HepG2 (cell line): ENCODE results near the gene CTNNBL1. TPM values are rescaled to one million over a fixed set of nuclear protein-coding genes. Genes with fewer than 3 reads are reported as not detected.
A peak's percentile ranks its signal among the peaks of the same experiment; 100 is the strongest.

Source experiments
- ATAC-seq: fragments of 200-7000 bp; cut with Tn5 transposase; 3 replicates; pipeline ENCODE4 v1.9.1; 2020; ENCODE audit warnings: mild to moderate bottlenecking, moderate library complexity
- BruUV-seq: library from RNA; stranded (reverse); fragments of 400-500 nt; replicated peaks from 2 replicates; lab custom pipeline; 2021; lab: Mats Ljungman, UMichigan
- CTCF ChIA-PET: fragments of 300-600 bp; formaldehyde crosslinking; extraction: SDS; loops from one replicate; lab custom pipeline; 2021; ENCODE audit warnings: low total read pairs, inconsistent platforms, low intra/inter-chr PET ratio; lab: Yijun Ruan, JAX
- POLR2A ChIA-PET: fragments of 350-600 bp; sonication (Branson Sonifier 250); formaldehyde crosslinking; loops from one replicate; lab custom pipeline; 2020; ENCODE audit warnings: antibody characterized with exemption, inconsistent platforms; lab: Yijun Ruan, JAX
- DNase-seq: peaks from one replicate; pipeline ENCODE4 v3.0.0-alpha.2; 2015; ENCODE audit warnings: low spot score
- FAIRE-seq: peaks from 3 replicates; lab custom pipeline; 2011; peaks lifted over from hg19 to GRCh38; lab: Jason Lieb, UNC
- H2AFZ ChIP-seq: one replicate; pipeline ENCODE4 v1.6.1; 2011; ENCODE audit warnings: low read length, inconsistent platforms
- H3K27ac ChIP-seq: fragments of 300-600 bp; 3 replicates; pipeline ENCODE4 v1.8.0; 2011; ENCODE audit warnings: mixed run types, mild to moderate bottlenecking, mixed read lengths, low read length, inconsistent platforms; ENCODE audit not compliant: insufficient read depth; ENCODE audit errors: extremely low read length
- H3K27me3 ChIP-seq, 2 experiments: fragments of 200-600 bp in 1 of 2; 2 replicates in 1 of 2; 3 replicates in 1 of 2; pipeline versions ENCODE4 v1.6.0 to v1.8.0; 2011; ENCODE audit warnings: low read length in 2 of 2, mild to moderate bottlenecking in 2 of 2, moderate library complexity in 2 of 2, inconsistent platforms in 1 of 2; ENCODE audit not compliant: insufficient read depth in 2 of 2, control insufficient read depth in 1 of 2
- H3K36me3 ChIP-seq, 2 experiments: fragments of 200-600 bp in 1 of 2; replicated peaks in 1 of 2; 2 replicates in 1 of 2; 3 replicates in 1 of 2; pipeline versions ENCODE4 v1.5.1 to v1.8.0; 2011; ENCODE audit warnings: low read length in 2 of 2, inconsistent platforms in 1 of 2; ENCODE audit not compliant: insufficient read depth in 2 of 2, control insufficient read depth in 1 of 2
- H3K4me1 ChIP-seq: 2 replicates; pipeline ENCODE4 v1.5.1; 2012; ENCODE audit warnings: low read length, inconsistent platforms; ENCODE audit not compliant: insufficient read depth
- H3K4me2 ChIP-seq: 2 replicates; pipeline ENCODE4 v1.6.0; 2011; ENCODE audit warnings: low read depth, low read length, inconsistent platforms
- H3K4me3 ChIP-seq, 3 experiments: fragments of 200-600 bp in 1 of 3; sonication (generic), shearing (Covaris generic) in 1 of 3; replicated peaks in 1 of 3; 2 replicates each; pipeline ENCODE4 v1.5.1; 2011 to 2016; ENCODE audit warnings: low read length in 3 of 3, inconsistent platforms in 2 of 3, low read depth in 2 of 3, mild to moderate bottlenecking in 2 of 3, control low read depth in 1 of 3, mixed read lengths in 1 of 3; ENCODE audit not compliant: insufficient read depth in 1 of 3
- H3K79me2 ChIP-seq: one replicate; pipeline ENCODE4 v1.6.1; 2011; ENCODE audit warnings: low read length, inconsistent platforms; ENCODE audit not compliant: insufficient read depth
- H3K9ac ChIP-seq: 2 replicates; pipeline ENCODE4 v1.6.0; 2011; ENCODE audit warnings: mild to moderate bottlenecking, low read depth, low read length, inconsistent platforms; ENCODE audit not compliant: insufficient read depth
- H3K9me3 ChIP-seq: 2 replicates; pipeline ENCODE4 v1.5.1; 2012; ENCODE audit warnings: mild to moderate bottlenecking, low read length
- H4K20me1 ChIP-seq: 2 replicates; pipeline ENCODE4 v1.6.0; 2011; ENCODE audit warnings: inconsistent platforms, mild to moderate bottlenecking, low read length, moderate library complexity; ENCODE audit not compliant: insufficient read depth
- ATF1 ChIP-seq: IDR thresholded peaks from 2 replicates; pipeline ENCODE4 v1.6.1; 2016; ENCODE audit warnings: mild to moderate bottlenecking, control low read depth
- BRD4 ChIP-seq: sonication (generic); formaldehyde crosslinking; IDR thresholded peaks from 2 replicates; pipeline ENCODE4 v1.4.0; 2020; ENCODE audit warnings: missing genetic modification reagents
- ZNF615 ChIP-seq: sonication (generic); formaldehyde crosslinking; IDR thresholded peaks from 2 replicates; pipeline ENCODE4 v1.5.0; 2020; ENCODE audit warnings: mild to moderate bottlenecking, missing genetic modification reagents, borderline replicate concordance
- WGBS: methylation state at CpG from one replicate; pipeline ENCODE4 v1.1.6; 2017; ENCODE audit warnings: low lambda C conversion rate; 5-methylcytosine and 5-hydroxymethylcytosine counted together
- in situ Hi-C: cut with HindIII; loops from 2 replicates; pipeline ENCODE4 v1.10.0; 2017; ENCODE audit warnings: low pct_unique_long_range_greater_than_20kb; ENCODE audit not compliant: extremely low pct_ligation_motif_present
- intact Hi-C: fragments of 100-400 bp; cut with micrococcal nuclease; formaldehyde crosslinking; loops from one replicate; pipeline ENCODE4 v1.10.0; 2022; ENCODE audit not compliant: unreplicated experiment
- polyA plus RNA-seq, 8 experiments: library from polyadenylated mRNA; depleted of rRNA in 3 of 8; stranded (reverse) in 7 of 8; unstranded in 1 of 8; fragments of >200 nt; fragmentation: Illumina TruSeq in 4 of 8; extraction: Trizol in 4 of 8; gene quantifications; 2 replicates each; pipeline versions ENCODE4 v1.2.1 to v1.2.3, GENCODE V29; 2011 to 2016; ENCODE audit warnings: low read depth in 4 of 8, missing spikeins in 1 of 8, mixed read lengths in 1 of 8; ENCODE audit not compliant: insufficient read depth in 1 of 8
- total RNA-seq, 5 experiments: library from RNA; depleted of rRNA; stranded (reverse); fragments of >200 nt; fragmentation: Illumina TruSeq; extraction: Trizol; gene quantifications; 2 replicates each; pipeline ENCODE4 v1.2.3, GENCODE V29; 2016; ENCODE audit warnings: low read depth in 1 of 5
- TF ChIP-seq, protein P1 (sequence below): sonication (generic); formaldehyde crosslinking; IDR thresholded peaks from 2 replicates; pipeline ENCODE4 v1.4.0; 2020; ENCODE audit warnings: missing genetic modification reagents, low read depth, mild to moderate bottlenecking, borderline replicate concordance
- TF ChIP-seq, protein P2 (sequence below): sonication (generic); formaldehyde crosslinking; IDR thresholded peaks from 2 replicates; pipeline ENCODE4 v1.9.0; 2021; ENCODE audit warnings: missing genetic modification reagents, mild to moderate bottlenecking, borderline replicate concordance
- TF ChIP-seq, protein P3 (sequence below): sonication (generic); formaldehyde crosslinking; IDR thresholded peaks from 2 replicates; pipeline ENCODE4 v1.4.0; 2020; ENCODE audit warnings: mild to moderate bottlenecking, missing genetic modification reagents
- TF ChIP-seq, protein P4 (sequence below): sonication (generic); formaldehyde crosslinking; conservative IDR thresholded peaks from 2 replicates; pipeline ENCODE4 v1.8.1; 2023; ENCODE audit warnings: missing genetic modification reagents
- TF ChIP-seq, protein P5 (sequence below): sonication (generic); formaldehyde crosslinking; IDR thresholded peaks from 2 replicates; pipeline ENCODE4 v1.9.0; 2021; ENCODE audit warnings: mild to moderate bottlenecking, missing genetic modification reagents

CTNNBL1 gene
- total and polyA plus RNA-seq, 2 of the 13 experiments (the other 11 are each of a cell fraction or from before 2014, with no cell fraction given) = 49.3 to 94.6 TPM

DNA sequence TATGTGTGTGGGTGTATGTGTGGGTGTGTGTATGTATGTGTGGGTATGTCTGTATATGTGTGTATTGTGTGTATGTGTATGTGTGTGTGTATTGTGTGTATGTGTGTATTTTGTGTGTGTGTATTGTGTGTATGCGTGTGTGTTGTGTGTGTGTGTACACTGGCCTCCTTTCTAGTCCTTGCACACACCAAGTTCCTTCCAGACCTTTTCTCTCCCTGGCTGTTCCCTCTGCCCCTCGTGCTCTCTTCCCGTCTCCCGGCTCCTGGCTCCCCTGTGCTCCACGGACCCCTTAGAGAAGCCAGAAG lies 220.5 kb downstream of the CTNNBL1 start:
- ChIA-PET CTCF (no interaction called here), POLR2A (interaction anchor here (1.2 to 1.4 kb wide), 2 partner anchors 36 to 73 kb away, joined by 3 to 5 read pairs; no protein-coding TSS in a partner anchor)
- Histone ChIP-seq H3K4me1 (peaks cover 30% of the 10 kb centered on the region), H3K36me3 (no peaks in the 10 kb centered on the region), H4K20me1 (no peaks in the 10 kb centered on the region), H3K79me2 (no peaks in the 10 kb centered on the region), H3K9ac (no peak overlapping the region), H2AFZ (no peak overlapping the region), H3K27ac (no peak overlapping the region), H3K9me3 (no peaks in the 10 kb centered on the region), H3K4me2 (peak overlapping the region; percentile 92), H3K4me3 (peak overlapping the region in 2 of 3 experiments; percentile 49 to 72; a peak in 4 of 6 replicates), H3K27me3 (peaks cover 20 to 88% of the 10 kb centered on the region in 2 experiments)
- BruUV-seq = no TSS peak
- WGBS = 28% methylated on average over 5 of the region's 5 CpGs
- FAIRE-seq (no peak), ATAC-seq (no peak), DNase-seq (no peak)
- intact Hi-C loops (no loop called here), in situ Hi-C loops (no loop called here)
- TF ChIP-seq BRD4 (no peak), ATF1 (CRISPR knock-in tag) (no peak), ZNF615 (no peak)
- TF ChIP-seq, protein P1, sequence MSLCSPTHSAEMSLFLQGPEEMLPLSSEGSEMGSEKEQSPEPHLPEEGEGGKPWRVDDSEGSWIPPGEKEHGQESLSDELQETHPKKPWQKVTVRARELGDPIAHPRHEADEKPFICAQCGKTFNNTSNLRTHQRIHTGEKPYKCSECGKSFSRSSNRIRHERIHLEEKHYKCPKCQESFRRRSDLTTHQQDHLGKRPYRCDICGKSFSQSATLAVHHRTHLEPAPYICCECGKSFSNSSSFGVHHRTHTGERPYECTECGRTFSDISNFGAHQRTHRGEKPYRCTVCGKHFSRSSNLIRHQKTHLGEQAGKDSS (CRISPR knock-in tag) = peak; percentile 14; the same call in 1 of the 2 replicates
- TF ChIP-seq, protein P2, sequence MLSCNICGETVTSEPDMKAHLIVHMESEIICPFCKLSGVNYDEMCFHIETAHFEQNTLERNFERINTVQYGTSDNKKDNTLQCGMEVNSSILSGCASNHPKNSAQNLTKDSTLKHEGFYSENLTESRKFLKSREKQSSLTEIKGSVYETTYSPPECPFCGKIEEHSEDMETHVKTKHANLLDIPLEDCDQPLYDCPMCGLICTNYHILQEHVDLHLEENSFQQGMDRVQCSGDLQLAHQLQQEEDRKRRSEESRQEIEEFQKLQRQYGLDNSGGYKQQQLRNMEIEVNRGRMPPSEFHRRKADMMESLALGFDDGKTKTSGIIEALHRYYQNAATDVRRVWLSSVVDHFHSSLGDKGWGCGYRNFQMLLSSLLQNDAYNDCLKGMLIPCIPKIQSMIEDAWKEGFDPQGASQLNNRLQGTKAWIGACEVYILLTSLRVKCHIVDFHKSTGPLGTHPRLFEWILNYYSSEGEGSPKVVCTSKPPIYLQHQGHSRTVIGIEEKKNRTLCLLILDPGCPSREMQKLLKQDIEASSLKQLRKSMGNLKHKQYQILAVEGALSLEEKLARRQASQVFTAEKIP (CRISPR knock-in tag) = no peak
- TF ChIP-seq, protein P3, sequence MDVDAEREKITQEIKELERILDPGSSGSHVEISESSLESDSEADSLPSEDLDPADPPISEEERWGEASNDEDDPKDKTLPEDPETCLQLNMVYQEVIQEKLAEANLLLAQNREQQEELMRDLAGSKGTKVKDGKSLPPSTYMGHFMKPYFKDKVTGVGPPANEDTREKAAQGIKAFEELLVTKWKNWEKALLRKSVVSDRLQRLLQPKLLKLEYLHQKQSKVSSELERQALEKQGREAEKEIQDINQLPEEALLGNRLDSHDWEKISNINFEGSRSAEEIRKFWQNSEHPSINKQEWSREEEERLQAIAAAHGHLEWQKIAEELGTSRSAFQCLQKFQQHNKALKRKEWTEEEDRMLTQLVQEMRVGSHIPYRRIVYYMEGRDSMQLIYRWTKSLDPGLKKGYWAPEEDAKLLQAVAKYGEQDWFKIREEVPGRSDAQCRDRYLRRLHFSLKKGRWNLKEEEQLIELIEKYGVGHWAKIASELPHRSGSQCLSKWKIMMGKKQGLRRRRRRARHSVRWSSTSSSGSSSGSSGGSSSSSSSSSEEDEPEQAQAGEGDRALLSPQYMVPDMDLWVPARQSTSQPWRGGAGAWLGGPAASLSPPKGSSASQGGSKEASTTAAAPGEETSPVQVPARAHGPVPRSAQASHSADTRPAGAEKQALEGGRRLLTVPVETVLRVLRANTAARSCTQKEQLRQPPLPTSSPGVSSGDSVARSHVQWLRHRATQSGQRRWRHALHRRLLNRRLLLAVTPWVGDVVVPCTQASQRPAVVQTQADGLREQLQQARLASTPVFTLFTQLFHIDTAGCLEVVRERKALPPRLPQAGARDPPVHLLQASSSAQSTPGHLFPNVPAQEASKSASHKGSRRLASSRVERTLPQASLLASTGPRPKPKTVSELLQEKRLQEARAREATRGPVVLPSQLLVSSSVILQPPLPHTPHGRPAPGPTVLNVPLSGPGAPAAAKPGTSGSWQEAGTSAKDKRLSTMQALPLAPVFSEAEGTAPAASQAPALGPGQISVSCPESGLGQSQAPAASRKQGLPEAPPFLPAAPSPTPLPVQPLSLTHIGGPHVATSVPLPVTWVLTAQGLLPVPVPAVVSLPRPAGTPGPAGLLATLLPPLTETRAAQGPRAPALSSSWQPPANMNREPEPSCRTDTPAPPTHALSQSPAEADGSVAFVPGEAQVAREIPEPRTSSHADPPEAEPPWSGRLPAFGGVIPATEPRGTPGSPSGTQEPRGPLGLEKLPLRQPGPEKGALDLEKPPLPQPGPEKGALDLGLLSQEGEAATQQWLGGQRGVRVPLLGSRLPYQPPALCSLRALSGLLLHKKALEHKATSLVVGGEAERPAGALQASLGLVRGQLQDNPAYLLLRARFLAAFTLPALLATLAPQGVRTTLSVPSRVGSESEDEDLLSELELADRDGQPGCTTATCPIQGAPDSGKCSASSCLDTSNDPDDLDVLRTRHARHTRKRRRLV = 0 out of 2 replicates have a peak, but pooled peaks have one; percentile 22
- TF ChIP-seq, protein P4, sequence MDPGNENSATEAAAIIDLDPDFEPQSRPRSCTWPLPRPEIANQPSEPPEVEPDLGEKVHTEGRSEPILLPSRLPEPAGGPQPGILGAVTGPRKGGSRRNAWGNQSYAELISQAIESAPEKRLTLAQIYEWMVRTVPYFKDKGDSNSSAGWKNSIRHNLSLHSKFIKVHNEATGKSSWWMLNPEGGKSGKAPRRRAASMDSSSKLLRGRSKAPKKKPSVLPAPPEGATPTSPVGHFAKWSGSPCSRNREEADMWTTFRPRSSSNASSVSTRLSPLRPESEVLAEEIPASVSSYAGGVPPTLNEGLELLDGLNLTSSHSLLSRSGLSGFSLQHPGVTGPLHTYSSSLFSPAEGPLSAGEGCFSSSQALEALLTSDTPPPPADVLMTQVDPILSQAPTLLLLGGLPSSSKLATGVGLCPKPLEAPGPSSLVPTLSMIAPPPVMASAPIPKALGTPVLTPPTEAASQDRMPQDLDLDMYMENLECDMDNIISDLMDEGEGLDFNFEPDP (CRISPR knock-in tag) = 0 out of 2 replicates have a peak, but pooled peaks have one; percentile 10
- TF ChIP-seq, protein P5, sequence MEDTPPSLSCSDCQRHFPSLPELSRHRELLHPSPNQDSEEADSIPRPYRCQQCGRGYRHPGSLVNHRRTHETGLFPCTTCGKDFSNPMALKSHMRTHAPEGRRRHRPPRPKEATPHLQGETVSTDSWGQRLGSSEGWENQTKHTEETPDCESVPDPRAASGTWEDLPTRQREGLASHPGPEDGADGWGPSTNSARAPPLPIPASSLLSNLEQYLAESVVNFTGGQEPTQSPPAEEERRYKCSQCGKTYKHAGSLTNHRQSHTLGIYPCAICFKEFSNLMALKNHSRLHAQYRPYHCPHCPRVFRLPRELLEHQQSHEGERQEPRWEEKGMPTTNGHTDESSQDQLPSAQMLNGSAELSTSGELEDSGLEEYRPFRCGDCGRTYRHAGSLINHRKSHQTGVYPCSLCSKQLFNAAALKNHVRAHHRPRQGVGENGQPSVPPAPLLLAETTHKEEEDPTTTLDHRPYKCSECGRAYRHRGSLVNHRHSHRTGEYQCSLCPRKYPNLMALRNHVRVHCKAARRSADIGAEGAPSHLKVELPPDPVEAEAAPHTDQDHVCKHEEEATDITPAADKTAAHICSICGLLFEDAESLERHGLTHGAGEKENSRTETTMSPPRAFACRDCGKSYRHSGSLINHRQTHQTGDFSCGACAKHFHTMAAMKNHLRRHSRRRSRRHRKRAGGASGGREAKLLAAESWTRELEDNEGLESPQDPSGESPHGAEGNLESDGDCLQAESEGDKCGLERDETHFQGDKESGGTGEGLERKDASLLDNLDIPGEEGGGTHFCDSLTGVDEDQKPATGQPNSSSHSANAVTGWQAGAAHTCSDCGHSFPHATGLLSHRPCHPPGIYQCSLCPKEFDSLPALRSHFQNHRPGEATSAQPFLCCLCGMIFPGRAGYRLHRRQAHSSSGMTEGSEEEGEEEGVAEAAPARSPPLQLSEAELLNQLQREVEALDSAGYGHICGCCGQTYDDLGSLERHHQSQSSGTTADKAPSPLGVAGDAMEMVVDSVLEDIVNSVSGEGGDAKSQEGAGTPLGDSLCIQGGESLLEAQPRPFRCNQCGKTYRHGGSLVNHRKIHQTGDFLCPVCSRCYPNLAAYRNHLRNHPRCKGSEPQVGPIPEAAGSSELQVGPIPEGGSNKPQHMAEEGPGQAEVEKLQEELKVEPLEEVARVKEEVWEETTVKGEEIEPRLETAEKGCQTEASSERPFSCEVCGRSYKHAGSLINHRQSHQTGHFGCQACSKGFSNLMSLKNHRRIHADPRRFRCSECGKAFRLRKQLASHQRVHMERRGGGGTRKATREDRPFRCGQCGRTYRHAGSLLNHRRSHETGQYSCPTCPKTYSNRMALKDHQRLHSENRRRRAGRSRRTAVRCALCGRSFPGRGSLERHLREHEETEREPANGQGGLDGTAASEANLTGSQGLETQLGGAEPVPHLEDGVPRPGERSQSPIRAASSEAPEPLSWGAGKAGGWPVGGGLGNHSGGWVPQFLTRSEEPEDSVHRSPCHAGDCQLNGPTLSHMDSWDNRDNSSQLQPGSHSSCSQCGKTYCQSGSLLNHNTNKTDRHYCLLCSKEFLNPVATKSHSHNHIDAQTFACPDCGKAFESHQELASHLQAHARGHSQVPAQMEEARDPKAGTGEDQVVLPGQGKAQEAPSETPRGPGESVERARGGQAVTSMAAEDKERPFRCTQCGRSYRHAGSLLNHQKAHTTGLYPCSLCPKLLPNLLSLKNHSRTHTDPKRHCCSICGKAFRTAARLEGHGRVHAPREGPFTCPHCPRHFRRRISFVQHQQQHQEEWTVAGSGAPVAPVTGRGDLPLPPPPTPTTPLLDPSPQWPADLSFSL = peak; percentile 92
